Neural progenitor cell (in vitro differentiated cells): ENCODE data around the gene ARHGAP24. TPM values are rescaled to one million over a fixed set of nuclear protein-coding genes. Genes with fewer than 3 reads are reported as not detected.

Experiments used
- DNase-seq: peaks from one replicate; pipeline ENCODE4 v3.0.0-alpha.2; 2016; ENCODE audit warnings: low spot score
- H2AFZ ChIP-seq: fragments of 200-600 bp; sonication (generic); replicated peaks from 2 replicates; pipeline ENCODE4 v1.6.1; 2016; ENCODE audit warnings: antibody characterized with exemption
- H3F3A ChIP-seq: fragments of 200-600 bp; sonication (generic); 2 replicates; pipeline ENCODE4 v1.6.1; 2016; ENCODE audit warnings: antibody characterized with exemption, low read depth
- H3K27ac ChIP-seq: fragments of 200-600 bp; sonication (generic); 2 replicates; pipeline ENCODE4 v1.5.1; 2016; ENCODE audit warnings: mild to moderate bottlenecking
- H3K27me3 ChIP-seq: fragments of 200-600 bp; sonication (generic); 2 replicates; pipeline ENCODE4 v1.6.1; 2016; ENCODE audit warnings: mild to moderate bottlenecking, moderate library complexity
- H3K36me3 ChIP-seq: fragments of 200-600 bp; sonication (generic); 2 replicates; pipeline ENCODE4 v1.5.1; 2016
- H3K4me1 ChIP-seq: fragments of 200-600 bp; sonication (generic); 2 replicates; pipeline ENCODE4 v1.6.1; 2016; ENCODE audit warnings: mixed run types
- H3K4me2 ChIP-seq: fragments of 200-600 bp; sonication (generic); 2 replicates; pipeline ENCODE4 v1.6.1; 2016
- H3K4me3 ChIP-seq: fragments of 200-600 bp; sonication (generic); 2 replicates; pipeline ENCODE4 v1.5.1; 2016
- H3K79me2 ChIP-seq: fragments of 200-600 bp; sonication (generic); 2 replicates; pipeline ENCODE4 v1.6.1; 2016; ENCODE audit warnings: low read depth
- H3K9ac ChIP-seq: fragments of 200-600 bp; sonication (generic); 2 replicates; pipeline ENCODE4 v1.6.1; 2016
- H3K9me3 ChIP-seq: fragments of 200-600 bp; sonication (generic); 2 replicates; pipeline ENCODE4 v1.5.1; 2016; ENCODE audit warnings: low read depth
- H4K20me1 ChIP-seq: fragments of 200-600 bp; sonication (generic); 2 replicates; pipeline ENCODE4 v1.6.1; 2016; ENCODE audit warnings: low read depth
- H3K27ac Mint-ChIP-seq: 3 replicates; pipeline ENCODE4 v1.8.0; 2021; ENCODE audit warnings: mixed read lengths
- H3K27me3 Mint-ChIP-seq: 2 replicates; pipeline ENCODE4 v1.8.0; 2022; ENCODE audit warnings: low read depth, mild to moderate bottlenecking, inconsistent platforms, moderate library complexity, mixed read lengths; ENCODE audit not compliant: insufficient read depth
- H3K36me3 Mint-ChIP-seq: 3 replicates; pipeline ENCODE4 v1.8.0; 2021; ENCODE audit warnings: mixed read lengths
- H3K4me1 Mint-ChIP-seq: 3 replicates; pipeline ENCODE4 v1.8.0; 2021; ENCODE audit warnings: mixed read lengths
- H3K4me3 Mint-ChIP-seq: 3 replicates; pipeline ENCODE4 v1.8.0; 2021; ENCODE audit warnings: mild to moderate bottlenecking, moderate library complexity, mixed read lengths
- H3K9me3 Mint-ChIP-seq: 3 replicates; pipeline ENCODE4 v1.8.0; 2020; ENCODE audit warnings: mixed read lengths
- EZH2 ChIP-seq: fragments of 200-600 bp; sonication (generic); IDR thresholded peaks from 2 replicates; pipeline ENCODE4 v1.6.1; 2017; ENCODE audit warnings: antibody characterized with exemption, mild to moderate bottlenecking, moderate library complexity
- EZH2phosphoT487 ChIP-seq: fragments of 200-600 bp; sonication (generic); IDR thresholded peaks from 2 replicates; pipeline ENCODE4 v1.6.1; 2017; ENCODE audit warnings: antibody characterized with exemption
- total RNA-seq: library from RNA; depleted of rRNA; stranded (reverse); fragments of >200 nt; gene quantifications from 2 replicates; pipeline ENCODE4 v1.2.3, GENCODE V29; 2015; ENCODE audit warnings: low replicate concordance
- TF ChIP-seq, protein P1 (sequence below): fragments of 200-600 bp; sonication (generic); IDR thresholded peaks from 2 replicates; pipeline ENCODE4 v1.5.1; 2017; ENCODE audit warnings: antibody characterized with exemption, mild to moderate bottlenecking

The ARHGAP24 gene
- total RNA-seq, 1 donor from 2014 or later: 2.2 TPM

DNA sequence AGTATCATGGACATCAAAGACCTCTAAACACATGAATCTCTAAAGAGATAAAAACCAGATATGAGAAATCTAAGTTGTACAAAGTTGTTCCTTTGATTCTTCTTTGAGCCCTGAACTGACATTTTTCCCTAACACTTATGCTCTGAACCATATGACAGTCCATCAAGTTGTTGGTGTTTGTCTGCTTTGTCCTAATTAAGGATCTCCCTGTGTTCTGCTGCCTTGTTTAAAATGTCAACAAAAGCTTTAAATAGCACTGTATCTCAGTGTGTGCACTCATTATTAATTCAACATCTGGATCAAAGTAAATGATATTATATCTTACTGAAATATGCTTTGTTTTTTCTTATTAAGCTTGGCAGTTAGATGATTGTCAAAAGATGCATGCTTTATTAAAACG is 563.1 kb downstream of the ARHGAP24 start:
- H3K9me3 Mint-ChIP-seq: peaks cover 5% of the 10 kb centered on the region
- no peak overlapping the region for H3K27ac ChIP-seq
- H3K4me1 Mint-ChIP-seq: peaks cover 13% of the 10 kb centered on the region
- TF ChIP-seq, protein P1, sequence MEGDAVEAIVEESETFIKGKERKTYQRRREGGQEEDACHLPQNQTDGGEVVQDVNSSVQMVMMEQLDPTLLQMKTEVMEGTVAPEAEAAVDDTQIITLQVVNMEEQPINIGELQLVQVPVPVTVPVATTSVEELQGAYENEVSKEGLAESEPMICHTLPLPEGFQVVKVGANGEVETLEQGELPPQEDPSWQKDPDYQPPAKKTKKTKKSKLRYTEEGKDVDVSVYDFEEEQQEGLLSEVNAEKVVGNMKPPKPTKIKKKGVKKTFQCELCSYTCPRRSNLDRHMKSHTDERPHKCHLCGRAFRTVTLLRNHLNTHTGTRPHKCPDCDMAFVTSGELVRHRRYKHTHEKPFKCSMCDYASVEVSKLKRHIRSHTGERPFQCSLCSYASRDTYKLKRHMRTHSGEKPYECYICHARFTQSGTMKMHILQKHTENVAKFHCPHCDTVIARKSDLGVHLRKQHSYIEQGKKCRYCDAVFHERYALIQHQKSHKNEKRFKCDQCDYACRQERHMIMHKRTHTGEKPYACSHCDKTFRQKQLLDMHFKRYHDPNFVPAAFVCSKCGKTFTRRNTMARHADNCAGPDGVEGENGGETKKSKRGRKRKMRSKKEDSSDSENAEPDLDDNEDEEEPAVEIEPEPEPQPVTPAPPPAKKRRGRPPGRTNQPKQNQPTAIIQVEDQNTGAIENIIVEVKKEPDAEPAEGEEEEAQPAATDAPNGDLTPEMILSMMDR: no peak
- TF ChIP-seq EZH2phosphoT487: no peak
- no peak for TF ChIP-seq EZH2
- H4K20me1 ChIP-seq: no peaks in the 10 kb centered on the region
- H3K27ac Mint-ChIP-seq: no peak overlapping the region
- H3F3A ChIP-seq: no peaks in the 10 kb centered on the region
- no peaks in the 10 kb centered on the region for H3K9me3 ChIP-seq
- H3K36me3 ChIP-seq: peaks cover 28% of the 10 kb centered on the region
- H3K9ac ChIP-seq: no peak overlapping the region
- no peak overlapping the region for H3K4me3 ChIP-seq
- H3K4me2 ChIP-seq: no peak overlapping the region
- no peaks in the 10 kb centered on the region for H3K27me3 Mint-ChIP-seq
- no peak for DNase-seq
- no peaks in the 10 kb centered on the region for H3K27me3 ChIP-seq
- H3K36me3 Mint-ChIP-seq: peaks cover 36% of the 10 kb centered on the region
- no peaks in the 10 kb centered on the region for H3K4me1 ChIP-seq
- H2AFZ ChIP-seq: no peak overlapping the region
- no peak overlapping the region for H3K4me3 Mint-ChIP-seq
- H3K79me2 ChIP-seq: no peaks in the 10 kb centered on the region

DNA sequence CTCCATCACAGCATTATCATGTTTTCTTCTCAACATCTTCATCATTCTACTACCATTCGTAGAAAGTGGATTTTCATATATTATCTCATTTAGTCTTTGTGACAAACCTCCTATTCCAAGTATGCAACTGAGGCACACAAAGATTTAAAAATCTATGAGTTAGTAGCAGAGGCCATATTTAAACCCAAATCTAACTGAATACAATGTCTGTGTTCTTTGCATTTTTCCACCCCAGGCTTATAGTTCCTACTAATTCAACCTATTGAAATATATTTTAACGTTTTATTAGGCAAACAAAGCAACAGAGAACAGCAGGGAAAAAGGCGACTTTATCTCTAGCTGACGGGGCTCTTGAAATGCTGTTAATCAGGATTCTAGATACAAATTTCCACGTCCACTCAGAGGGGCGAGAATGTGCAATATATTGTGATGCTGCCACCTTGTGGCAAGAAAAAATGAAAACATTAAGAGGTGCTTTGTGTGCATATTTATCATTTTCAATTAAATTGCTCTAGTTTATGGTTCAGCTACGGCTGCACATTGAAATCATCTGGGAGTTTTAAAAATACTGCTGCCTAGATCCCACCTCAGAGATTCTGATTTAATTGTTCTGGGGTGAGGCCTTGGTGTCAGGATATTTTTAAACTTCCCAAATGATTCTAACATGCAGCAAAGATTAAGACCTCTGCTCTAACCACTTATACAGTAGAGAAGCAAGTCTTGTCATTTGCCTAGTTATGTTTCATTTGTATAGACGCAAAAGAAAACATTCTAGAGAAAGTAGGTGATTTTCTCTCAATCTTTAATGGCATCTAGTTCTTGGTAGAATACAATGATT is 569.0 kb downstream of the ARHGAP24 start:
- Histone ChIP-seq H3K27me3 (no peaks in the 10 kb centered on the region), H3K9ac (no peak overlapping the region), H3F3A (peaks cover 6% of the 10 kb centered on the region), H3K27ac (no peak overlapping the region), H2AFZ (no peak overlapping the region), H3K4me2 (no peak overlapping the region), H4K20me1 (no peaks in the 10 kb centered on the region), H3K4me1 (no peaks in the 10 kb centered on the region), H3K4me3 (no peak overlapping the region), H3K79me2 (no peaks in the 10 kb centered on the region), H3K9me3 (no peaks in the 10 kb centered on the region), H3K36me3 (peaks cover 36% of the 10 kb centered on the region)
- TF ChIP-seq, protein P1: peak; percentile 72
- no peak for TF ChIP-seq EZH2phosphoT487
- Mint-ChIP-seq H3K9me3 (peaks cover 5% of the 10 kb centered on the region), H3K4me3 (no peak overlapping the region), H3K36me3 (peaks cover 32% of the 10 kb centered on the region), H3K27ac (no peak overlapping the region), H3K27me3 (peaks cover 2% of the 10 kb centered on the region), H3K4me1 (peaks cover 7% of the 10 kb centered on the region)
- DNase-seq: peak; percentile 51

DNA sequence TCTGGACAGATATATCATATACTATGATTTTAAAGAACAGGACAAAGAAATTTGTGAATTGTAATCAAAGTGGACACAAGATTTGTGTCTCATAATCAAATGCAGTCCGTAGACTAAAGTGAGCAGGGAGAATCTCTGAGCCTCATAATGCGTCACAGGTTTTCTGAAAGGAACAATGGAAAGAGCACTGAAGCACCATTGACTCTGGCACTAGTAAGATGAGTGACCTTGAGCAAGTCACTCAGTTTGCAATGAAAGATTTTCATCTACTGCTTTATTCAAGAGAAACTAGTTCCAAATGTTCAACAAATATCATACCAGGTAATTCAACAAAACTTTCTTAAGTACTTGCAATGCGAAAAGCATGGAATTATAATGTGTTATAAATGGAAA is 569.6 kb downstream of the ARHGAP24 start:
- no peak for TF ChIP-seq EZH2phosphoT487
- TF ChIP-seq EZH2: no peak
- TF ChIP-seq, protein P1: no peak
- no peak overlapping the region for H3K27ac Mint-ChIP-seq
- no peaks in the 10 kb centered on the region for H3K4me1 ChIP-seq
- peaks cover 8% of the 10 kb centered on the region for H3K4me1 Mint-ChIP-seq
- peaks cover 5% of the 10 kb centered on the region for H3K9me3 Mint-ChIP-seq
- no peaks in the 10 kb centered on the region for H3K79me2 ChIP-seq
- H3K4me2 ChIP-seq: no peak overlapping the region
- no peaks in the 10 kb centered on the region for H3K9me3 ChIP-seq
- H3K4me3 ChIP-seq: no peak overlapping the region
- no peak overlapping the region for H3K4me3 Mint-ChIP-seq
- no peak overlapping the region for H2AFZ ChIP-seq
- peaks cover 32% of the 10 kb centered on the region for H3K36me3 Mint-ChIP-seq
- peaks cover 36% of the 10 kb centered on the region for H3K36me3 ChIP-seq
- no peak for DNase-seq
- H3F3A ChIP-seq: peaks cover 6% of the 10 kb centered on the region
- H4K20me1 ChIP-seq: no peaks in the 10 kb centered on the region
- no peaks in the 10 kb centered on the region for H3K27me3 ChIP-seq
- H3K27ac ChIP-seq: no peak overlapping the region
- H3K27me3 Mint-ChIP-seq: peaks cover 2% of the 10 kb centered on the region
- no peak overlapping the region for H3K9ac ChIP-seq
